ENCODE results near the gene TMEM184B.

- TF ChIP-seq CTCF (IDR thresholded peaks at IDR 0.05) (no peak), POLR2A (IDR thresholded peaks at IDR 0.05) (peak; percentile 44)
Observed at GRCh38 chr22:38222797-38223119, 50.1 kb downstream of the TMEM184B start.

Measured in prostate gland (tissue), 2 donors.